Epithelial cell of esophagus (primary cell): Measurements from ENCODE around the gene METTL18.

Experiments
- DNase-seq: peaks from one replicate; pipeline ENCODE4 v3.0.0; 2010; ENCODE audit warnings: low read depth
- H3K4me3 ChIP-seq: 2 replicates; pipeline ENCODE4 v1.5.1; 2011; ENCODE audit warnings: mild to moderate bottlenecking, low read length, control low read depth
- TF ChIP-seq, protein P1 (sequence below): IDR thresholded peaks from 2 replicates; pipeline ENCODE4 v1.5.1; 2011; ENCODE audit warnings: low read depth, mild to moderate bottlenecking, low read length, control low read depth, inconsistent platforms; ENCODE audit not compliant: insufficient read depth; ENCODE audit errors: missing control alignments

METTL18 gene

GRCh38 chr1:169788402-169788801 is 6.3 kb downstream of the METTL18 start:
- no peak for DNase-seq
- H3K4me3 ChIP-seq: no peak overlapping the region
- TF ChIP-seq, protein P1, sequence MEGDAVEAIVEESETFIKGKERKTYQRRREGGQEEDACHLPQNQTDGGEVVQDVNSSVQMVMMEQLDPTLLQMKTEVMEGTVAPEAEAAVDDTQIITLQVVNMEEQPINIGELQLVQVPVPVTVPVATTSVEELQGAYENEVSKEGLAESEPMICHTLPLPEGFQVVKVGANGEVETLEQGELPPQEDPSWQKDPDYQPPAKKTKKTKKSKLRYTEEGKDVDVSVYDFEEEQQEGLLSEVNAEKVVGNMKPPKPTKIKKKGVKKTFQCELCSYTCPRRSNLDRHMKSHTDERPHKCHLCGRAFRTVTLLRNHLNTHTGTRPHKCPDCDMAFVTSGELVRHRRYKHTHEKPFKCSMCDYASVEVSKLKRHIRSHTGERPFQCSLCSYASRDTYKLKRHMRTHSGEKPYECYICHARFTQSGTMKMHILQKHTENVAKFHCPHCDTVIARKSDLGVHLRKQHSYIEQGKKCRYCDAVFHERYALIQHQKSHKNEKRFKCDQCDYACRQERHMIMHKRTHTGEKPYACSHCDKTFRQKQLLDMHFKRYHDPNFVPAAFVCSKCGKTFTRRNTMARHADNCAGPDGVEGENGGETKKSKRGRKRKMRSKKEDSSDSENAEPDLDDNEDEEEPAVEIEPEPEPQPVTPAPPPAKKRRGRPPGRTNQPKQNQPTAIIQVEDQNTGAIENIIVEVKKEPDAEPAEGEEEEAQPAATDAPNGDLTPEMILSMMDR: no peak

DNA sequence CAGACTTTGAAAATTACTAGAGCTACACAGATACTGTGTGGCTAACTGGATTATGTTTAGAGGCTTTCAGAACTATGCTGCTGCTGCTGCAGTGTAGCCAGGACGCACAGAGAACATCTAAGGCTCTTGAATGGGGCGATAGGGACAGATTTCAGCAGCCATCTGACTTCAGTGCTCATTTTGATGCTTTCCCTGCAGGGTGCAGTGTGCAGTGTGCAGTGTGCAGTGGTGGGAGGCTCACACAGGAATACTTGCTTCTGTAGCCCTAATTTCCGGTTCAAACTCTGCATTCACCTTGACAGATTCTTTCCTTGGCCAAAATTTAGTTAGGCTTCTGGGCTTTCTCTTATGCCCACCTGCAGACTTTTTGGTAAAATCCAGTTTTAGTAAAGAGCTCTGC is 7.7 kb downstream of the METTL18 start:
- H3K4me3 ChIP-seq: no peak overlapping the region
- TF ChIP-seq, protein P1: no peak
- no peak for DNase-seq

GRCh38 chr1:169785267-169785666 is 9.4 kb downstream of the METTL18 start:
- no peak for DNase-seq
- H3K4me3 ChIP-seq: no peak overlapping the region
- TF ChIP-seq, protein P1: no peak

DNA sequence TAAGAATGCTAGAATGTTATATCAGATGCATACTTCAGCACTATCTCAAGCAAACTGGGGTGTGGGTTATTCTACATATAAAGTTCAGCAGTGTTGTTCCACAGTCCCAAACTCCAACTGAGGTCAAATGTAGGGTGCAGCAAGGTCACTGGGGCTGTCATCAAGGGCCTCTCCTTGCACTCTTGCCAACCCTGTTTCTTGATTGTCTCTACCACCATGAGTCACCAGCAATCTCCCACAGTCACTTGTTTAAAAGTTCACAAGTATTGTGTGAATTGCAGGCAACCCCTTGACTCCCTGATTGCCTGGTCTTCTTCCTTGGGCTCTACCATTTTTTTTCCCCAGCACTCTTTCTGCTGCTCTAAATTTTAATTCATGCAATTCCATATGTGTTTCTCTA is 10.6 kb downstream of the METTL18 start:
- DNase-seq: peak; percentile 41
- TF ChIP-seq, protein P1: no peak
- H3K4me3 ChIP-seq: no peak overlapping the region

- DNase-seq: no peak
- TF ChIP-seq, protein P1: no peak
- H3K4me3 ChIP-seq: no peak overlapping the region
Observed at GRCh38 chr1:169782596-169782995, 12.1 kb downstream of the METTL18 start.

DNA sequence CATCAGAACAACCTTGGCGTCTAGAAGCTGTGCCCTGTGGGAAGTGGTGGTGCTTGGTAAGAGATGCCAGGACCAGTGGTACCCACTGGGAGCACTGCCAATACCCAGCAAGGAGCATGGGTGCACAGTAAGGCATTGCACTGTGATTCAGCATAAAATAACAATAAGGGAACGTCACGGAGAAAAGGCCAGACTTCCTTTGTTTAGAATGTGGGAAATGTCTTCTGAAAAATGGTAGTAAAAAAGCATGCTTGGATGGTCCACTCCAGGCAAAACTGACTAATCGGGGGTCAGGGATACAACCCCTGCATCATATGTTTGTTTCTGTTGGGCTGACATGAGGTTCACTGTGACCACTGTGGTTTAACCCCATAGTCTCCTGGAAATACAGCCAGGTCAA is 14.7 kb downstream of the METTL18 start:
- peak; percentile 31 for DNase-seq
- H3K4me3 ChIP-seq: no peak overlapping the region
- TF ChIP-seq, protein P1: no peak

DNA sequence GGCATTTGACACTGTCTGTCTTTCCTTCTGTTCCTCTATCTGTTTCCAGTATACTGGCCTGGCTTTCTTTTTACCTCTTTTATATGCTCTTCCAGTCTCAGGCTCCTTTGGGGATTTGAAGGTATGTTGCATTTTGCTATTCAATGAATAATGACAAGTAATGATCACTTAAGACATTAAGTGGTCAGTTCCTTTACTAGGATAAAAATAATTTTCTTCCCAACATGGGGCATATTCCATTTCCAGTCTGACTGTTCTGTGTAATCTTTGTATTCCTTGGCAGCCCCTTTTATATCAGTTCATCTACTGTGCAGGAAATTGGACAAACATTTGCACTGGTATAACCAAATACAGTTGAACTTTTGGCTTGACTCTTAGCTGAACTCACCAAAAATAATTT is 15.6 kb downstream of the METTL18 start:
- TF ChIP-seq, protein P1: no peak
- no peak for DNase-seq

More for the DNA sequence above, 15.6 kb downstream of the METTL18 start:
- no peak overlapping the region for H3K4me3 ChIP-seq
